MM.1S (cell line): ENCODE data around the gene RAPGEFL1.
"Not testable (repeated sequence)": the region's sequence is repeated elsewhere in the genome, so short reads cannot be mapped to it uniquely, and the experiment has no call there.

Experiments
- EZH2phosphoT487 ChIP-seq: fragments of 300-600 bp; sonication (generic); IDR thresholded peaks from 2 replicates; pipeline ENCODE4 v1.6.1; 2018; ENCODE audit warnings: antibody characterized with exemption, low read length
- TF ChIP-seq, protein P1 (sequence below): fragments of 300-600 bp; sonication (generic); IDR thresholded peaks from 2 replicates; pipeline ENCODE4 v1.5.1; 2016; ENCODE audit warnings: antibody characterized with exemption, low read length, mixed read lengths

DNA sequence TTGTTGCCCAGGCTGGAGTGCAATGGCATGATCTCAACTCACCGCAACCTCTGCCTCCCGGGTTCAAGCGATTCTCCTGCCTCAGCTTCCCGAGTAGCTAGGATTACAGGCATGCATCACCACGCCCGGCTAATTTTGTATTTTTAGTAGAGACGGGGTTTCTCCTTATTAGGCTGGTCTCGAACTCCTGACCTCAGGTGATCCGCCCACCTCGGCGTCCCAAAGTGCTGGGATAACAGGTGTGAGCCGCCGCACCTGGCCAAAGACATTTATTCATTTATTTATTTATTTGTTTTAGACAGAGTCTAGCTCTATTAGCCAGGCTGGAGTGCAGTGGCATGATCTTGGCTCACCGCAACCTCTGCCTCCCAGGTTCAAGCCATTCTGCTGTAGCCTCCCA, 51.9 kb downstream of the RAPGEFL1 start:
- not testable (repeated sequence) for TF ChIP-seq EZH2phosphoT487
- TF ChIP-seq, protein P1, sequence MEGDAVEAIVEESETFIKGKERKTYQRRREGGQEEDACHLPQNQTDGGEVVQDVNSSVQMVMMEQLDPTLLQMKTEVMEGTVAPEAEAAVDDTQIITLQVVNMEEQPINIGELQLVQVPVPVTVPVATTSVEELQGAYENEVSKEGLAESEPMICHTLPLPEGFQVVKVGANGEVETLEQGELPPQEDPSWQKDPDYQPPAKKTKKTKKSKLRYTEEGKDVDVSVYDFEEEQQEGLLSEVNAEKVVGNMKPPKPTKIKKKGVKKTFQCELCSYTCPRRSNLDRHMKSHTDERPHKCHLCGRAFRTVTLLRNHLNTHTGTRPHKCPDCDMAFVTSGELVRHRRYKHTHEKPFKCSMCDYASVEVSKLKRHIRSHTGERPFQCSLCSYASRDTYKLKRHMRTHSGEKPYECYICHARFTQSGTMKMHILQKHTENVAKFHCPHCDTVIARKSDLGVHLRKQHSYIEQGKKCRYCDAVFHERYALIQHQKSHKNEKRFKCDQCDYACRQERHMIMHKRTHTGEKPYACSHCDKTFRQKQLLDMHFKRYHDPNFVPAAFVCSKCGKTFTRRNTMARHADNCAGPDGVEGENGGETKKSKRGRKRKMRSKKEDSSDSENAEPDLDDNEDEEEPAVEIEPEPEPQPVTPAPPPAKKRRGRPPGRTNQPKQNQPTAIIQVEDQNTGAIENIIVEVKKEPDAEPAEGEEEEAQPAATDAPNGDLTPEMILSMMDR: not testable (repeated sequence)
